ENCODE measurements around the gene HSF2BP. TPM values are rescaled to one million over a fixed set of nuclear protein-coding genes. Genes with fewer than 3 reads are reported as not detected.

Gene HSF2BP
- total and polyA plus RNA-seq, 2 of the 8 experiments (the other 6 are each of a cell fraction or from before 2014, with no cell fraction given): 0.51 to 0.93 TPM

GRCh38 chr21:43691086-43691795 is 32.0 kb upstream of the HSF2BP start:
- Histone ChIP-seq H2BK15ac (ENCODE audit: low read length) (no peak overlapping the region), H4K5ac (ENCODE audit: insufficient read length, low read depth, low read length) (no peak overlapping the region), H2BK120ac (replicated peaks; ENCODE audit: low read depth, low read length) (no peak overlapping the region), H2BK20ac (ENCODE audit: low read length) (no peak overlapping the region), H3K23ac (ENCODE audit: insufficient read length) (no peak overlapping the region), H4K91ac (replicated peaks; ENCODE audit: insufficient read length, low read length) (no peak overlapping the region), H3K4me1 (replicated peaks in 1 of 4; ENCODE audit: control insufficient read depth in 3 of 4, insufficient read depth in 4 of 4, low read length in 3 of 4) (no peaks in the 10 kb centered on the region), H3K4me2 (ENCODE audit: insufficient read depth in 1 of 2, low read depth in 2 of 2, low read length in 2 of 2) (no peak overlapping the region), H3K79me1 (ENCODE audit: low read depth, low read length) (0 out of 2 replicates have a peak, but pooled peaks cover 2% of the 10 kb centered on the region), H4K20me1 (replicated peaks in 1 of 2; ENCODE audit: control insufficient read depth in 1 of 2, insufficient read depth in 2 of 2, low read length in 2 of 2) (peaks cover 2 to 10% of the 10 kb centered on the region in 2 experiments), H3K18ac (ENCODE audit: extremely low read depth, low read length) (no peak overlapping the region), H2BK5ac (ENCODE audit: low read depth, low read length) (no peak overlapping the region), H3K23me2 (ENCODE audit: low read depth, low read length) (no peaks in the 10 kb centered on the region), H3K4ac (replicated peaks; ENCODE audit: insufficient read length, low read depth, low read length) (no peak overlapping the region), H3K36me3 (ENCODE audit: control insufficient read depth in 2 of 4, insufficient read depth in 4 of 4, low read length in 3 of 4) (peaks cover 33 to 90% (median 70%) of the 10 kb centered on the region in 4 experiments), H4K8ac (ENCODE audit: extremely low read depth, insufficient read depth, low read length) (no peak overlapping the region), H3K4me3 (ENCODE audit: extremely low read depth in 1 of 4, insufficient read depth in 2 of 4, low read depth in 3 of 4, low read length in 4 of 4) (no peak overlapping the region), H3K27ac (ENCODE audit: low read depth, low read length) (no peak overlapping the region), H2AK5ac (ENCODE audit: low read depth, low read length) (no peak overlapping the region), H2BK12ac (ENCODE audit: low read depth, low read length) (no peak overlapping the region), H3K14ac (ENCODE audit: insufficient read length) (no peak overlapping the region), H3K79me2 (ENCODE audit: control insufficient read depth in 1 of 2, insufficient read depth in 2 of 2, low read length in 2 of 2) (no peaks in the 10 kb centered on the region), H3K27me3 (replicated peaks in 1 of 4; ENCODE audit: control insufficient read depth in 3 of 4, extremely low read depth in 1 of 4, insufficient read depth in 3 of 4, low read length in 3 of 4) (no peaks in the 10 kb centered on the region), H2AFZ (ENCODE audit: low read length) (no peak overlapping the region), H3K9me3 (ENCODE audit: insufficient read depth in 2 of 2, low read depth in 1 of 2, low read length in 1 of 2) (no peaks in the 10 kb centered on the region), H3K9ac (replicated peaks in 1 of 4; ENCODE audit: extremely low read depth in 1 of 4, low read depth in 3 of 4, low read length in 3 of 4) (no peak overlapping the region), H3K56ac (replicated peaks; ENCODE audit: insufficient read length, low read depth, low read length) (no peak overlapping the region)
- POLR2A ChIA-PET (ENCODE audit: partially characterized antibody): interaction anchor here (1.0 to 1.5 kb wide), 2 partner anchors 20 to 38 kb away, joined by 4 to 7 read pairs; no protein-coding TSS in a partner anchor
- CTCF ChIA-PET (ENCODE audit: partially characterized antibody): interaction anchor here (1.3 to 3.1 kb wide), 2 partner anchors 37 kb away, joined by 3 to 8 read pairs; no protein-coding TSS in a partner anchor
- 96% methylated on average over 24 of the region's 25 CpGs; no CpG with 5 or more reads in 1 of the 2 experiments for WGBS, 2 experiments (ENCODE audit: extremely low coverage in 1 of 2, insufficient coverage in 1 of 2, insufficient read length in 1 of 2, insufficient replicate concordance in 2 of 2, low coverage in 1 of 2, low lambda C conversion rate in 2 of 2, missing lambda C conversion rate in 1 of 2)
- no peak for FAIRE-seq
- no peak for DNase-seq (ENCODE audit: low read depth in 1 of 2, low spot score in 2 of 2)
- TF ChIP-seq USF2 (IDR thresholded peaks at IDR 0.05; ENCODE audit: low read length): no peak
- no peak for TF ChIP-seq SIRT6 (IDR thresholded peaks at IDR 0.05; ENCODE audit: low read length)
- no peak for TF ChIP-seq MAFK (IDR thresholded peaks at IDR 0.05; ENCODE audit: low read depth, low read length)
- TF ChIP-seq BACH1 (IDR thresholded peaks at IDR 0.05; ENCODE audit: low read length): no peak
- TF ChIP-seq YY1 (IDR thresholded peaks at IDR 0.05; ENCODE audit: low read depth, low read length): no peak
- TF ChIP-seq E2F6 (IDR thresholded peaks at IDR 0.05): no peak
- TF ChIP-seq RNF2 (IDR thresholded peaks at IDR 0.05; ENCODE audit: borderline replicate concordance, low read depth, low read length, missing control alignments, poor library complexity, severe bottlenecking): no peak
- TF ChIP-seq FOSL1 (IDR thresholded peaks at IDR 0.05; ENCODE audit: insufficient read depth, low read depth, low read length): no peak
- TF ChIP-seq TBP (IDR thresholded peaks at IDR 0.05; ENCODE audit: low read depth, low read length): no peak
- no peak for TF ChIP-seq EP300 (IDR thresholded peaks at IDR 0.05; ENCODE audit: borderline replicate concordance in 1 of 2, low read depth in 2 of 2, low read length in 2 of 2)
